Body of pancreas (tissue), 4 donors: ENCODE measurements around the gene SPEF2. TPM values are rescaled to one million over a fixed set of nuclear protein-coding genes. Genes with fewer than 3 reads are reported as not detected.
"Not testable (repeated sequence)": the region's sequence is repeated elsewhere in the genome, so short reads cannot be mapped to it uniquely, and the experiment has no call there.

Experiments used
- ATAC-seq: fragments of 150-250 bp; one replicate; pipeline ENCODE4 v1.9.1; 2016
- DNase-seq, 4 donors: peaks; one replicate each; pipeline ENCODE4 v3.0.0-alpha.2; 2019
- H3K27ac ChIP-seq, 4 donors: fragments of 200-600 bp; sonication (generic); 1 replicate in 3 of 4; 2 replicates in 1 of 4; pipeline versions ENCODE4 v1.5.1 to v1.6.1; 2016 to 2019; ENCODE audit warnings: mild to moderate bottlenecking in 1 of 4, mixed read lengths in 1 of 4, moderate library complexity in 1 of 4
- H3K27me3 ChIP-seq, 2 donors: fragments of 200-600 bp; sonication (generic); one replicate each; pipeline ENCODE4 v1.6.0; 2016; ENCODE audit warnings: mild to moderate bottlenecking in 1 of 2
- H3K36me3 ChIP-seq, 2 donors: fragments of 200-600 bp; sonication (generic); replicated peaks in 1 of 2; 2 replicates each; pipeline ENCODE4 v1.5.1; 2016; ENCODE audit warnings: low read depth in 2 of 2; ENCODE audit not compliant: insufficient read depth in 1 of 2
- H3K4me1 ChIP-seq: fragments of 200-600 bp; sonication (generic); one replicate; pipeline ENCODE4 v1.6.0; 2016
- H3K4me3 ChIP-seq, 2 donors: fragments of 200-600 bp; sonication (generic); 1 replicate in 1 of 2; 2 replicates in 1 of 2; pipeline ENCODE4 v1.5.1; 2016 to 2019
- H3K9me3 ChIP-seq, 3 donors: fragments of 200-600 bp; sonication (generic); 1 replicate in 2 of 3; 2 replicates in 1 of 3; pipeline ENCODE4 v1.5.1; 2016
- CTCF ChIP-seq, 7 experiments: fragments of 450-650 bp in 4 of 7; fragments of 200-600 bp in 3 of 7; sonication (generic) in 3 of 7; IDR thresholded peaks; one replicate each; pipeline ENCODE4 v1.5.1; 2016 to 2019; ENCODE audit warnings: antibody characterized with exemption in 7 of 7
- POLR2A ChIP-seq, 3 donors: fragments of 450-650 bp; IDR thresholded peaks; one replicate each; pipeline ENCODE4 v1.6.1; 2016; ENCODE audit warnings: antibody characterized with exemption in 3 of 3, mild to moderate bottlenecking in 2 of 3
- WGBS, 2 donors: methylation state at CpG; one replicate each; pipeline ENCODE4 v1.1.5; 2017; 5-methylcytosine and 5-hydroxymethylcytosine counted together
- intact Hi-C: fragments of 100-400 bp; cut with DNase I; formaldehyde crosslinking; loops from one replicate; pipeline ENCODE4 v1.15.1; 2023
- total RNA-seq, 2 donors: library from RNA; depleted of rRNA; stranded (reverse); fragments of >200 nt; gene quantifications; one replicate each; pipeline ENCODE4 v1.1.0, GENCODE V29; 2016

The SPEF2 gene
- total RNA-seq, 2 donors from 2014 or later: 6.3 to 11.4 TPM

GRCh38 chr5:35842856-35843255, 225.2 kb downstream of the SPEF2 start:
- no peak for TF ChIP-seq CTCF (IDR thresholded peaks at IDR 0.05)
- intact Hi-C loops: no loop called here
- Histone ChIP-seq H3K27me3 (no peaks in the 10 kb centered on the region), H3K4me3 (no peak overlapping the region), H3K36me3 (no peaks in the 10 kb centered on the region), H3K27ac (no peak overlapping the region), H3K4me1 (no peaks in the 10 kb centered on the region), H3K9me3 (peaks cover 0 to 10% (median 0%) of the 10 kb centered on the region in 3 donors)
- no peak for DNase-seq
- ATAC-seq: no peak

- DNase-seq, H3K9me3 ChIP-seq, H3K27ac ChIP-seq, H3K4me1 ChIP-seq, H3K4me3 ChIP-seq, H3K36me3 ChIP-seq, intact Hi-C loops, H3K27me3 ChIP-seq, ATAC-seq: not testable (repeated sequence)
- WGBS, 2 donors: 67 to 83% methylated on average over 1 to 2 of the region's 2 CpGs
These were observed 227.8 kb downstream of the SPEF2 start for GRCh38 chr5:35845508-35845907.

GRCh38 chr5:35847491-35847890, 229.8 kb downstream of the SPEF2 start:
- Histone ChIP-seq H3K9me3 (peaks cover 0 to 10% (median 0%) of the 10 kb centered on the region in 3 donors), H3K27me3 (no peaks in the 10 kb centered on the region), H3K27ac (no peak overlapping the region), H3K36me3 (no peaks in the 10 kb centered on the region), H3K4me1 (no peaks in the 10 kb centered on the region), H3K4me3 (no peak overlapping the region)
- DNase-seq (no peak), ATAC-seq (no peak)
- intact Hi-C loops: no loop called here
- TF ChIP-seq POLR2A (IDR thresholded peaks at IDR 0.05) (no peak), CTCF (IDR thresholded peaks at IDR 0.05) (no peak)

- 46 to 62% methylated on average over 3 of the region's 3 CpGs for WGBS, 2 donors
- TF ChIP-seq POLR2A (IDR thresholded peaks at IDR 0.05): no peak
- TF ChIP-seq CTCF (IDR thresholded peaks at IDR 0.05): no peak
- H3K36me3 ChIP-seq: no peaks in the 10 kb centered on the region
- ATAC-seq (no peak), DNase-seq (no peak)
- H3K4me3 ChIP-seq: no peak overlapping the region
- intact Hi-C loops: no loop called here
- no peak overlapping the region for H3K27ac ChIP-seq
- H3K4me1 ChIP-seq: no peaks in the 10 kb centered on the region
- H3K9me3 ChIP-seq: peaks cover 0 to 10% (median 0%) of the 10 kb centered on the region in 3 donors
- no peaks in the 10 kb centered on the region for H3K27me3 ChIP-seq
These were observed 230.3 kb downstream of the SPEF2 start for GRCh38 chr5:35847961-35848360.

GRCh38 chr5:35849860-35850259, 232.2 kb downstream of the SPEF2 start:
- ATAC-seq (no peak), DNase-seq (no peak)
- H3K27me3 ChIP-seq: no peaks in the 10 kb centered on the region
- peaks cover 0 to 10% (median 0%) of the 10 kb centered on the region in 3 donors for H3K9me3 ChIP-seq
- no peak for TF ChIP-seq POLR2A (IDR thresholded peaks at IDR 0.05)
- TF ChIP-seq CTCF (IDR thresholded peaks at IDR 0.05): no peak
- H3K36me3 ChIP-seq: no peaks in the 10 kb centered on the region
- no peaks in the 10 kb centered on the region for H3K4me1 ChIP-seq
- no peak overlapping the region for H3K27ac ChIP-seq
- intact Hi-C loops: no loop called here
- 63 to 66% methylated on average over 6 of the region's 6 CpGs for WGBS, 2 donors
- H3K4me3 ChIP-seq: no peak overlapping the region
